ENCODE data around the gene ZSCAN5A.
"Not testable (repeated sequence)": the region's sequence is repeated elsewhere in the genome, so short reads cannot be mapped to it uniquely, and the experiment has no call there.

ZSCAN5A gene

DNA sequence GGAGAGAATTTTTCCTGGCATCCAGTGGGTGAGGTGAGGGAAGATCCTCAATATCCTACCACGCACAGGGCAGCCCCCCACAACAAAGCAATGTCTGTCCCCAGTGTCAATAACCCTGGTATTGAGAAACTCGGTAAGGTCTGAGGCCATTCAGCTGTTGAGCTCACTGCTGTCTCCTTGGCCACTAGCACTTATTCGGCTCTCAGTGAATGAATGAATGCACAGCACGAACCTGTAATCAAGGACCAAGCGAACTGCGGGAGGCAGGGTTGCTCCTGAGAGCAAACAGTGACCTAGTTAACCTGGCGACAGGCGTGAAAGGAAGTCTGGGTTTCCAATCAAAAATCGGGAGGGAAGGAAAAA lies 640 bp downstream of the ZSCAN5A start:
- DNase-seq = no peak

DNA sequence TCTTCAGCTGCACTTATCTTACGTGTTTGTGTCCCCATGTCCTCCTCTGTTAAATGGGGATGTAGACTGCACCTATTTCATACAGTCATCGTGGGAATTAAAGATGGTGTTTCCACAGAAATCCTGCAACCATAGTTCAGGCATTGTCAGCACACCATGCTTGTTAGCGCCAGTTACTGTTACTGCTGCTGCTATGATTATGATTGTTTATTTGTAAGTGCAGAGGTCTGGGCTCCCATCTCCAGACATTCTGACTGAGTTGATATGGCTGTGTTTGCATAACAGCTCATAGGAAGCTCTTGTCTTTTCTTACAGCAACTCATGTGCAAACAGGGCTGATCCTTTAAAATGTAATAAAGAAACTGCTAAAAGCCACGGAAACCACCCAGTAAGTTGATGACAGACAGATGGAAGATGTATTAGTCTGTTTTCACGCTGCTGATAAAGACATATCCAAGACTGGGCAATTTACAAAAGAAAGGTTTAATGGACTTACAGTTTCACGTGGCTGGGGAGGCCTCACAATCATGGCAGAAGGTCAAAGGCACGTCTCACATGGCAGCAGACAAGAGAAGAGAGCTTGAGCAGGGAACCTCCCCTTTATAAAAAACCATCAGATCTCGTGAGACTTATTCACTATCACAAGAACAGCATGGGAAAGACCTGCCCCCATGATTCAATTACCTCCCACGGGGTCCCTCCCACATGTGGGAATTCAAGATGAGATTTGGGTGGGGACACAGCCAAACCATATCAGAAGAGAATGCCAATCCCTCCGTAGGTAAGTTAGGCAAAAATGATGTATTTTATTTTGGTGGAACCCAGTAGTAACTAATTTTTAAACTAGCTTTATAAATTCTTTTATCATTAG lies 1.6 kb downstream of the ZSCAN5A start:
- no peak for DNase-seq

DNA sequence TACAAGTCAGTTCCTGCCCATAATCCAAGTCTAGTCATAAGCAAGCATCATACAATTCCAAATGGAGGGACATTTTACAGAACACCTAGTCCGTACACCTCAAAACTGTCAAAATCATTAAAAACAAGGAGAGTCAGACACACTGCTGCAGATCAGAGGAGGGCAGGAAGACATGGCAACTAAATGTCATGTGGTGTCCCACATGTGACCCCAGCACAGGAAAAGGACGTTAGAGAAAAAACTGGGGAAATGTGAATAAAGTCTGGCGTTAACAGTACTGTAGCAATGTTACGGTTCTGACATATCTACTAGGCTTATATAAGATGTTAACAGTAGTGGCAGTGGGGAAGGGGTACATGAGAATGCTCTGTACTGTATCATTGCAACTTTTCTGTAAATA lies 2.3 kb downstream of the ZSCAN5A start:
- no peak for DNase-seq

DNA sequence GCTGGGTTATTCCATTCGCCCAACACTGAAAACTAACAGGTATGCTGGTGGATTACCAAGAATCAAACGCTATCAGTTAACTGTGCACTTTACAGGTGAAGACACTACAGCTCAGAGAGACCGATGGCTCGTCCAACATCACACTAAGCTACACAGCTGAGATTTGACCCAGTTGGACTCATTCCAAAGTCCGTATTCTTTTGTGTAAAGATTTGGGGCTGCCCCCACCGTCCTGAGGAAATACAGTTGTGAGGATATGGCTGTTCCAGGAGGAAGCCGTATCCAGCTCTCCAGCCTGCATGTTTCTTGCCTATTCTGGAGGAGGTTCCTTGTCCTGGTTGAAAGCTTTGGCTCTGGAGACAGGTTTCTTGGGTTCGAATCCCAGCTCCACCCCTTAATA lies 4.2 kb downstream of the ZSCAN5A start:
- DNase-seq = no peak

DNA sequence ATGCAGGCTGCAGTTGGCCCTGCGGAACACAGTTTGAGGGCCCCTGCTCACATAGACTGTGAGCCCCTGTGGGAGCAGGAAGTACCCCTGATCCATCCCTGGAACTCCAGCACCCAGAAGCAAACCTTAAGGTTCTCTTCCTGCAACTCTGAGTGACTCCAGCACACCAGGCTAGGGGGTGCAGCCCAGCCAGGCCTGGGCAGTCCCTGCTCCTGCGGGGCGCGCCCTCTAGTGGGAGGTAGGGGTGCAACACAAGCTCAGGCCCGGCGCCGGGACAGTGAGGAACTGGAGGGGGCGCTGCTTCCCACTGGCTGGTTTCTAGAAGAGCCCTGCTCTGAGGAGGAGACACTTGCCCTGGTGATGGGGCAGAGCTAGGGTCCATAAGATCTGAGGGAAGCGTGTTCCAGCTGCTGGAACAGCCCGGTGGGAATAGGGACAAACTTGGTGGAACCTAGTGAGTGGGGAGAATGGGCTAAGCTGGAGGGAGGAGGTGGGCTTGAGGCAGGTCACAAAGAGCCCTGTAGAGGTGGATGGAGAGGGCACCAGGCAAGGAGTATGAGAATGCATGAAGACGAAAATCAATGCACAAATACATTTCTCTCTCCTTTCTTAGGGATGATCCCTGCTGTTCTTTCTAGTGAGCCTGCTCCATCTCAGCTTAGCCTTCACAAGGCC lies 5.0 kb downstream of the ZSCAN5A start:
- DNase-seq = no peak

DNA sequence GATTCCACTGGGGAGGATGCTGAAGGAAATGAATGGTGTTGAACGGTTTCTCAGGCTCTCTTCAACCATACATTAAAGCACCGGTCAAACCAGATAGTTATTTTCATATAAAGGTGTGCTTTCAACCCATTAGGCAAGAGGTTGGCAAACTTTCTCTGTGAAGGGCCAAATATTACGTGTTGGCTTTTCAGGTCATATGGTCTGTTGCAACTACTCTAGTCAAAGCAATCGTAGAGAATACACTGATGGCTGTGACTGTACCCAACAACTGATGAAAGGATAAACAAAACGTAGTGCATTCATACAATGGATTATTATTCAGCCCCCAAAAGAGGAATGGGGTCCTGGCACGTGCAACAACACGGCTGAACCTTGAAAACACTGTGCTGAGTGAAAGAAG lies 5.8 kb downstream of the ZSCAN5A start:
- no peak for DNase-seq

- DNase-seq = not testable (repeated sequence)
These were observed 7.6 kb downstream of the ZSCAN5A start for GRCh38 chr19:56307062-56307461.

GRCh38 chr19:56306016-56306415 lies 8.6 kb downstream of the ZSCAN5A start:
- DNase-seq = no peak

- DNase-seq = no peak
These were observed 10.4 kb downstream of the ZSCAN5A start for GRCh38 chr19:56304243-56304642.

DNA sequence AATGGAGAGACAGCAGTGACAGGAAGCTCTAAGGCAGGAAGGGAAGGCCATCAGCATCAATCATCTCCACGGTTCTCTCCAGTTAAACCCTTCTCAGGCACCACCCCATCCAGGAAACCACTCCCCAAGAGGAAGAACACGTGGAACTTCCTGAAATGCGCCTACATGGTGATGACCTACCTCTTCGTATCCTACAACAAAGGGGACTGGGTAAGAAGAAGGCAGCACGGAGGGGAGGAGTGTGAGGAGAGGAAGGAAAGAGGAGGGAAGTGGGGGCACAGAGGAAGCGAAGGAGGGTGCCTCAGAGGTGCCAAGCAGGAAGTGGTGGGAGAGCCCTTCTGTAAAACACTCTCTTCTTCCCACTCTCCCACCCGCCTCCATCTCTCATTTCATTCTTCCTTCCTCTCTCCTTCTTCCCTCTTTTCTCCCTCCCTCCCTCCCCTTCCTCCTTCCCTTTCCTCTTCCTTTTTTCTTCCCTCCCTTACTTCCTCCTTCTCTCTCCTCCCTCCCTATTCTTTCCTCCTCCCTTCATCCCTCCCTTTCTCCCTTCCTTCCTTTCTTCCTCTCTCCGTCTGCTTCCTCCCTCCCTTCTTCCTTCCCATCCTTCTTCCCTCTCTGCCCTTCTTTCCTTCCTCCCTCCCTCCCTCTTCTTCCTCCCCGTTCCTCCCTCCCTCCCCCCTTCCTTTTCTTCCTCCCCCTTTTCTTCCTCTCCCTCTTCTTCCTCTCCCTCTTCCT lies 12.6 kb downstream of the ZSCAN5A start:
- no peak for DNase-seq

DNA sequence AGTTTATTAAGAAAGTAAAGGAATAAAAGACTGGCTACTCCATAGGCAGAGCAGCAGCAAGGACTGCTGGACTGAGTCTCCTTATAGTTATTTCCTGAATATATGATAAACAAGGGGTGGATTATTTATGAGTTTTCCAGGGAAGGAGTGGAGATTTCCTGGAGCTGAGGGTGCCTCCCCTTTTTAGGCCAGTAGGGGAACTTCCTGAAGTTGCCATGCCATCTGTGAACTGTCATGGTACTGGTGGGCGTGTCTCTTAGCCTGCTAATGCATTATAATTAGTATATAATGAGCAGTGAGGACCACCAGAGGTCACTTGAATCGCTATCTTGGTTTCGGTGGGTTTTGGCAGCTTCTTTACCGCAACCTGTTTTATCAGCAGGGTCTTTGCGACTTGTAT lies 13.5 kb downstream of the ZSCAN5A start:
- DNase-seq = no peak

DNA sequence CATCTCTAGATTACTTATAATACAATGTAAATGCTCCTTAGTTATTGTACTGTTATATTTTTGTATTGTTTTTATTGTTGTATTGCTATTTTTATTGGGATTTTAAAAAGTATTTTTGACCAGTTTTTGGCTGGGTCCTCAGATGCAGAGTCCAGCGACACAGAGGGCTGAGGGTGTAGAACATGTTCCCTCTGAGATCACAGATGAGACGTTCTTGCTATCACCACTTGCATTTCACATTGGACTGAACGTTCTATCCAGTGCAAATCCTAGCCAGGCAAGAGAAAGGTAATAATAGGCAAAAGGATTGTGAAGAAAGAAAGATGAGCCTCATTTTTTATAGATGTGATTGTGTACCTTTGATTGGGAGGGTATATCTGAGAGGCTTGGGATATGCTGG lies 15.0 kb downstream of the ZSCAN5A start:
- DNase-seq = no peak

DNA sequence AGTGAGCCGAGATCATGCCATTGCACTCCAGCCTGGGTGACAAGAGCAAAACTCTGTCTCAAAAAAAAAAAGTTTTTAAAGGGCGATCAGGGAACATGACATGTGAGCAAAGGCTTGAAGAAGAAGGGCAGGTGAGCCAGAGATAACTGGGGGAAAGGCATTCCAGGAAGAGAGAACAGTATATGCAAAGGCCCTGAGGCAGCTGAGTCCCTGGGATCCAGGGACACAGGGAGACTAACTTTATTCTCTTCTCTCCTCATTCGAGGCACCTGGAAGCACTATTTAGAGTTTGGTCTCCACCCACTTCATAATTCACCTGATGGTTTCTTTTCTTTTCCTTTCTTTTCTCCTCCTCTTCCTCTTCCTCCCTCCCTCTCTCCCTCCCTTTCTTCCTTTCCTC lies 17.6 kb downstream of the ZSCAN5A start:
- DNase-seq = no peak

DNA sequence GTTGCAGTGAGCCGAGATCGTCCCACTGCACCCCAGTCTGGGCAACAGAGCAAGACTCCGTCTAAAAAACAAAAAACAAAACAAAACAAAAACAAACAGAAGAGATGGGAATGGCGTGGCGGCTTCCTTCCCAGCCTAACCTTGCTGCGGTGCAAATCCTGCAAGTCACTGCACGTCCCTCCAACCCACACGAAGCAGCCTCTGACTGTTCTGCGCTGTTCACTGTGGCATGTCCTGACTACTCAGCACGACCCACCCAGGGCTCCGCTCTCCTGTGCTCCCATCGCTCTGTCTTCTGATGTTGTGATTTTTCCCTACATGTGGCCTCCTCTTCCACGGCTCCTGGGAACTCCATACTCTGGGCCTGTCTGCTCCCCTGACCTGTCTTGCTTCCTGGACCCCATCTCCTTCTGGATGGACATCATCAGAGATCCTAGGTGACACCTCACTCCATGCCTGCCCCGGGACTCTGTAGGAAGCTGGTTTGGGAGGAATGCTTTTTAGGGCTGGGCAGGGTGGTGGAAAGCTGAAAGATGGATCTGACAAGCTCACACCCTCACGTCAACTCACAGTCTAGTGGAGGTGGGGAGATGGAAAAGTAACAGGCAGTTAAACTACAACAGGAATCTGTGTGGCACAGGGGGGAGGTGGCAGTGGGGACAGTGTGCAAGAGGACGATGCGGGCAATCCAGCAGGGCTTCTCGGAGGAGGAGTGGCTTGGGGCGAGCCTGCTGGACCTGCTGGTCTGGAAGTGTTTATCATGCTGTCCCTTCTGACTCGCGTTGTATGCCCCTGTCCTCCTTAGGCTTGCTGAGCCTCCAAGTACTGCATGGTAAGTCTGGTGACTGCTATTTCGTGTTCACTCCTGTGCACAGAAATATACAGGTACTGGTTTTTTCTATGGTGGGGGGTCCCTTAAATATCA lies 18.8 kb downstream of the ZSCAN5A start:
- DNase-seq = no peak

- DNase-seq = no peak
These were observed 20.1 kb downstream of the ZSCAN5A start for GRCh38 chr19:56294549-56294948.

- DNase-seq = no peak
These were observed 22.8 kb downstream of the ZSCAN5A start for GRCh38 chr19:56291867-56292266.

GRCh38 chr19:56290104-56290503 lies 24.5 kb downstream of the ZSCAN5A start:
- no peak for DNase-seq

DNA sequence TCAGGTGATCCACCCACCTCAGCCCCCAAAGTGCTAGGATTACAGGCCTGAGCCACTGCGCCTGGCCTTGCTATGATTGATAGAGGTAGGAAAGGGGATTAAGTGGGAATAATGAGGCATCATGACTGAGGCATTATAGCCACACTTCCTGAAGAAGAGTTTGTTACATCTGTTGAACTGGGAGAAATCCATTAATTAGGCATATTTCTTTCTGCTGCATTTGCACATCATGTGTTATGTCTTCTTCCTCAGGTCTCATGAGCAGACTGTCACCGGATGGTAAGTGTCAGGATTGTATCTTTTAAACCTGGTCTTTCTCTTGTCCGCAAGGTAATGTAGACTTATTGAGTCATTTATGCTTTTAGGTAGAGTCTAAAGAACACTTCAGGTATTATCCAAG lies 29.9 kb downstream of the ZSCAN5A start:
- DNase-seq = no peak

DNA sequence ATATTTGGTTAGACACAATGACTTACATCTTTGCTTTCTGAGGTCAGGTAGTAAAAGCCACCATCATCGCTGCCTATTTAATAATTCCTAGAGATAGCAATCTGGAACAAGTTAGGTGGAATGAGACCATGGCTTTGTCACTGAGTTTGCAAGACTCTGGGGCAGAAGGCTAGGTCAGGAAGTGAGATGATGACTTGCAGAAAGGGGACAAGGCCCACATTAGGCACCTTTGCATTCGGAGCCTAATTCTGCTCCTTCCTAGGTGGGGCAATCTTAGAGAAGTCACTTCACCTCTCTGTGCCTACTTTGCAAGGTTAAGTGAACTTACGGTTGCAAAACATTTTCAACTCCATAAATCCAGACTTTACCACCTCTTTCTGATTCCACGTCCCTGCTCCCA lies 31.8 kb downstream of the ZSCAN5A start:
- DNase-seq = no peak

- no peak for DNase-seq
These were observed 41.0 kb downstream of the ZSCAN5A start for GRCh38 chr19:56273563-56274117.

DNA sequence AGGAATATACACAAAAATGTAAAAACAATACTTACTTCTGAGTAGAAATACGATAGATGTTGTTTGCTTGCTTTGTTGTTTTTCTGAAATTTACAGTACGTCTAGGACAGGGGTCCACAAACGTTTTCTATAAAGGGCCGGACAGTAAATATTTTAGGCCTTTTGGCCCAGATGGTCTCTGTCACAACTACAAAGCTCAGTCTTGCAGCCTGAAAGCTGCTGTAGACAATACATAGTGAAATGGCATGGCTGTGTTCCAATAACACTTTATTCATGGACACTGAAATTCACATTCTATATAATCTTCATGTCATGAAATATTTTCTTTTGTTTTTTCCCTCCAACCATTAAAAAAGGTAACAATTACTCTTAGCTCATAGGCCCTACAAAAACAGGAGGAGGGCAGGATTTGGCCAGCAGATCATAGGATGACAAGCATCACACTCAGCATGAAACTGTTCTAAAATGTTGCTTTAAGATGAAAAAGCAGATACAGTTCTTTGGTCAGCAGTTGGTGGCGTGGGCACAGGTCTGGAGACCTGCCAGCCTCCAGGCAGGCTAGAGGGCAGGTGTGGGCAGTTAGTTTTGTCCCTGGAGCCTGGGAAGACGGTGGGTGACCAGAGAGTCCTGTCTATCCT lies 42.4 kb downstream of the ZSCAN5A start, which contains the start of gene EDDM13:
EDDM13 (plus strand) TSS at position 588 of the 638 bp plus-strand sequence. CDS start 87 bp downstream, outside the sequence.
- no peak for DNase-seq

- no peak for DNase-seq
These were observed 43.5 kb downstream of the ZSCAN5A start for GRCh38 chr19:56271151-56271550.
